HL-60 (cell line): ENCODE results near the gene PABPC1L.

Experiments
- CTCF ChIP-seq: IDR thresholded peaks from one replicate; pipeline ENCODE4 v1.5.1; 2011; ENCODE audit warnings: low read length, control low read depth, inconsistent platforms; ENCODE audit not compliant: insufficient read depth
- GABPA ChIP-seq: IDR thresholded peaks from 2 replicates; pipeline ENCODE4 v1.6.1; 2012; ENCODE audit warnings: low read depth

GRCh38 chr20:44914924-44915323, 5.1 kb downstream of the PABPC1L start:
- TF ChIP-seq CTCF: no peak
- no peak for TF ChIP-seq GABPA
